Endometrial microvascular endothelial cells (primary cell): ENCODE data around the gene WNT3. TPM values are rescaled to one million over a fixed set of nuclear protein-coding genes. Genes with fewer than 3 reads are reported as not detected.
"Not testable (repeated sequence)": the region's sequence is repeated elsewhere in the genome, so short reads cannot be mapped to it uniquely, and the experiment has no call there.

ENCODE experiments used
- in situ Hi-C: cut with HindIII; loops from 2 replicates; pipeline ENCODE4 v1.10.0; 2017; ENCODE audit warnings: low sequenced_read_pairs, low pct_unique_long_range_greater_than_20kb; ENCODE audit errors: inconsistent ontology term
- total RNA-seq: library from RNA; depleted of rRNA; stranded (reverse); fragments of >200 nt; gene quantifications from one replicate; pipeline ENCODE4 v1.2.3, GENCODE V29; 2015; ENCODE audit errors: inconsistent ontology term

The WNT3 gene
- total RNA-seq, 1 donor from 2014 or later = 0.56 TPM

DNA sequence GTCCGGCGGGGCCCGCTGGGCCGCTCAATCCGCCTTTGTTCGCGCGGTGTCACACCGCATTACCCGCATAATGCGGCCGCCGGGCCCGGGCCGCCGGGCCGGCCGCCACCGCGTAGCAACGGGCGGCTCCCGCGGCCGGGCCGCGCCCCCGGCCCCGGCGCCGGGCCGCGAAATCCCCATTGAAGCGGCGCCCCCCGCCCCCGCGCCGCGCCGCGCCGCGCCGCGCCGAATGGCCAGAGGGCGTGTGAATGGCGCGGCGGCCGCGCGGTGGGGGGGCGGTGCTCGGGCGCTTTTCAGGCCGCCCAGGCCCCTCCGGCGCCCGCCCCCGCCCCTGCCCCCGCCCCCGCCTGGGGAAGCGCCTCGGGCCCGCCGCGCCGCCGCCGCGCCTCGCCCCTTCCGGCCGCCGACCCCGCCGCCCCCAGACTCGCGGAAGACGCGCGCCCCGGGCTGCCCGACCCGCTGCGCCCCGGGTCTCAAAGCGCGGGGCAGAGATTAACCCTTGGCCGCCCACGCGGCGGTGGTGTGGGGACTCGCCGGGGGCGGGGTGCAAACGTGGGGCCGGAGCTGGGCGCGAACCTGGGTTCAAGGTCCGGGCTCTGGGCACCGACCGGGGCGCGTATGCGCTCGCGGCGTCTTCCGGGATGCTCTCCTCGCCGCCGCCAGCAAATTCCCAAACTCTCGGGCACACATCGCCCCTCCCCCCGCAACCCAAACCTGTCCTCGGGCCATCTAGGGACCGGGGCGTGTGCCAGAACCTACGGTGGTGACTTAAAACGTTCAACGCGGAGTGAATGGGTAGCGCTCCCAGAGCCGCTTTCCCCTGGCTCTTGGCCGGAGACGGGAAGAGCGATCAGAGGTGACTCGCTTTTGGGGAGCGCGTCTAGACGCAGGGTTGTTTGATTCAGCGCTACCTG is 46.7 kb downstream of the WNT3 start:
- in situ Hi-C loops = no loop called here

DNA sequence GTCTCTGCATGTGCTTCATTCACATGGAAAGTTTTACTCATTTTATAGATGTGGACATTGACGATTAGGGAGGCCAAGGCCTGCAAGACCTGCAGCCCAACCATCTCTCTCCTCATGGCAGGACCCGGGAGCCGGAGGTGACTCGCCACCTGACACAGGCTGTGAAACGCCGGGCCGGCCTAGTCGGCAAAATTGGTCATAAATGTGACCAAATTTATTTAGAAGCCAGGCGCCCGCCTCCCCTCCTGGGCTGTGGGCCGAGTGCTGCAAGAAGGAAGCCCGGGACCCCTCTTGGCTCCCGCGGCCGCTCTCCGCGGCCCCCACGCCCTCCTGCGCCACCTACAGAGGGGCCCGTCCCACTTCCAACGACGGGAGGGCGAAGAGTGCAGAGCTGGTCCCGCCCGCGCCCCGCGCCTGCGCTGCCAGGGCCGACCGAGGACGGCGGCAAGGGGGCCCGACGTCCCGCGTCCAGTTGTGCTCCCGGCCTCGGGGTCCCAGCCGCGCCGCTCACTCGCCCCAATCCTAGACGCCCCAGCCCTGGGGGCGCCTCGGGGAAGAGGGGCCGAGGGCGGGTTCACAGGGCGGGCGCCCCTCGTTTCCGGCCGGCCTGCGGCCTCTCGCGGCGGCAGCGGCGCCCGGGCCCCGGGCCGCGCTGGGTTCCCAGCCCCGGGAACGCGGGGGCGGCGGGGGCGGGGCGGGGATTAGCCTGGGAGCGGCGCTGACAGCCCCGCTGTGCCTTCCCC is 47.5 kb downstream of the WNT3 start:
- in situ Hi-C loops = no loop called here

DNA sequence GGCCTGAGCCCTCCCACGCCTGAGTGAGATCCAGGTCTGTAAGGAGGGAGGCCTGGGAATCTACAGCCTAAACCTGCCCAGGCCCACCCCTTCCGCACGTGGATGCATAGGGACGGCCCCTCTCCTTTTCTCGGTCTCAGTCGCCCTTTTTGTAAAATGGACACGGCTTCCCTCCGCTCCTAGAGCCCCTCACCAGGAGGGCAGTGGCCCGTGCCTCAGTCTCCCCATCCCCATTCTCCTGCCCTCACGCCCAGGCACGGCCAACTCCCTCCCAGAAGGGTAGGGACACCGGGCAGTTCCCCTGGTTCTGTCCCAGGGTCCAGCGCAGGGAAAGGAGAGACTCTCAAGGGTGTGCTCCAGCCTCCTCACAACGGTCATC is 48.1 kb downstream of the WNT3 start:
- in situ Hi-C loops = no loop called here

DNA sequence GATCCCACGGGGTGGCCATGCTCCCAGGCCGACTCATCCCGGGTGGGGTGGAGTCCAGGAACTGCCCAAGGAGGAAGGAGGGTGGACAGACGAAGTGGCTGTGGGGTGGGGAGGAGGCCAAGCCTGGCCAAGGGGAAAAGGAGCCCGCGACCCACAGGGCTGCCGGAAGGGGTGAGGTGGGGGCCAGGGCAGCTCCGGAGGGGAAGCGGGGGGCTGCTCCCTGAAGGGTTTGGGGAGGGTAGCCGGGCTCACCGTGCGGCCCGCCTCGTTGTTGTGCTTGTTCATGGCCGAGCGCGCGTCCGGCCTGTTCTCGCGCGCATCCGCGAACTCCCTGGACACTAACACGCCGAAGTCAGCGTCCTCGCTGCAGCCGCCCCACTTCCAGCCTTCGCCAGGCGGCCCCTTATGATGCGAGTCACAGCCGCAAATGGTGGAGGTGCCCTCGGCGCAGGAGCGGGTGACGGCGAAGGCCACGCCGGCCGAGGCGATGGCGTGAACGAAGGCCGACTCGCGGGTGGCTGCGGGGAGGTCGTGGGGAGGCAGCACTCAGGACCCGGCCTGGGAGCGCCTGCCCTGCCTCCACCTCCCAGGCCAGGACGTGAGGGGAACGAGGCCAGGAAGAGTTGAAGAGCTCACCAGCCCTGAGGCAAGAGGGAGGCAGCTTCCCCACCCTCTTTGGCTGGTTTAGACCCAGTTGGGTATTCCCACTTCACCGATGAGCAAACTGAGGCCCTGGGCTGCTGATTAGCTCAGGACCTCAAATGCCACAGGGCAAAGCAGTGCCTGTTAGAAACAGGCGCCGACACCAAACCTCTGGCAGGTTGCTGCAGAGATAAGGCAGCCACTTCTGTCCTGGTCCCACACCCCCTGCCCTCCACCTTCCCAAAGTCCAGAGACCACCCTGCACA is 48.7 kb downstream of the WNT3 start:
- in situ Hi-C loops = no loop called here

DNA sequence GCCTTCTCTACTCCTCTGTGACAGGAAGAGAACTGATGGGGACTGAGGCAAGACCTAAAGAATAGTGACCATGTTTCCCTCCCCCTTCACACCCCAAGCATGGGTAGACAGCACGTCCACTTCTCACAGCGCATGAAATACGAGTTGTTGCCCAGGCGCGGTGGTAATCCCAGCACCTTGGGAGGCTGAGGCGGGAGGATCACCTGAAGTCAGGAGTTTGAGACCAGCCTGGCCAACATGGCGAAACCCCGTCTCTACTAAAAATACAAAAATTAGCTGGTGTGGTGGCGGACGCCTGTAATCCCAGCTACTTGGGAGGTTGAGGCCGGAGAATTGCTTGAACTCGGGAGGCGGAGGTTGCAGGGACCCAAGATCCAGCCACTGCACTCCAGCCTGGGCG is 49.6 kb downstream of the WNT3 start:
- in situ Hi-C loops = not testable (repeated sequence)

DNA sequence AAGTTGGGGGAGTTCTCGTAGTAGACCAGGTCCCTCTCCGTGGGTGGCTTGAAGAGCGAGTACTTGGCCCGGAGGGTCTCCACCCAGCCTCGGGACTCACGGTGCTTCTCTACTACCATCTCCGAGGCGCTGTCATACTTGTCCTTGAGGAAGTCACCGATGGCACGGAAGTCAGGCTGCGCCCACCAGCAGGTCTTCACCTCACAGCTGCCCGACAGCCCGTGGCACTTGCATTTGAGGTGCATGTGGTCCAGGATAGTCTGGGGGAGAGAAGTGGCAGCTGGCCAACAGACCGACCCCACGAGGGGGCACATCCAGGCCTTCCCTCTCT is 50.0 kb downstream of the WNT3 start:
- in situ Hi-C loops = no loop called here

DNA sequence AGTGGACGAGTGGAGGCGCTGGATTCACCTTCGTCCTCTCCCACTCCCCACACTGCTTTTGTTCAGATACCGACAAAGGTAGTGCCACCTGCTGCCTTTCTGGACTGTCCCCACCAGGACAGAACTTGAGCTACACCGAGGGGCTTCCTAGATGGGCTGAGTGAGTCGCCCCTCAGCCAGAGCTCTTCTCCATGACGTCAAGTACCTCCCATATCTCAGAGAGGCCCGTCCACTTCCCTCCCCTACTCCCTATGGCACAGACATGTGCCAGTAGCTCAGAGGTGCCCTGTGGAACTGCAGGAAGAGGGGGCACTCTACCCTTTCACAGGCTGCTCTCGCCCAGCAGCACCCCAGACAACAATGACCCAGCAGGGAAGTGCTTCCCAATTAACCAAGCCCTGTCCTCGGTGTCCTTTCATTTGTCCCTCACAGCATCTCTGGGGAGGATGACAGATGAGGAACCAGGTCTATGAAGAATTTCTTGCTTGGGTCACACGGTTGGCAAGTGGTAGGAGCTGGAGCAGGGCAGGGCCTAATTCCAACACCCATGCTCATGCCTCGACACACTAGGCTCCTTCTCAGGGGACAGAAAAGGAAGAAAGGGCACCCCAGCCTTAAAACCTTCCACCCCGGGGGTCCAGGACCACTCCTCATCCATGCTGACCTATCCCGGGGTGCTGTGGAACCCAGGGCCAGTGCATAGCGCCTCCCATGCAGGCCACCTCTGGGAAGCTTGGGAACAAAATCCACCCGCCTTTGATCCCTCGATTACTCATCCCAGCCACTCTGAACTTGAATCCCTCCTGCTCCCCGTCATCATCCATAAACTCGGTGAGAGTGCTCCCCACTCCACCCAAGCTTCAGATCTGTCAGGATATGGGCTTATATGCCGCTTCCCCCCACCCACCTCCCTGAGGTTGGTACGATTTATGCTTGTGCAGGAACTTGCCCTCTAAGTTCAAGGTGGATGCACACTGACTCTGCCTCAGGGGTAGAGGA is 51.7 kb downstream of the WNT3 start:
- in situ Hi-C loops = no loop called here

DNA sequence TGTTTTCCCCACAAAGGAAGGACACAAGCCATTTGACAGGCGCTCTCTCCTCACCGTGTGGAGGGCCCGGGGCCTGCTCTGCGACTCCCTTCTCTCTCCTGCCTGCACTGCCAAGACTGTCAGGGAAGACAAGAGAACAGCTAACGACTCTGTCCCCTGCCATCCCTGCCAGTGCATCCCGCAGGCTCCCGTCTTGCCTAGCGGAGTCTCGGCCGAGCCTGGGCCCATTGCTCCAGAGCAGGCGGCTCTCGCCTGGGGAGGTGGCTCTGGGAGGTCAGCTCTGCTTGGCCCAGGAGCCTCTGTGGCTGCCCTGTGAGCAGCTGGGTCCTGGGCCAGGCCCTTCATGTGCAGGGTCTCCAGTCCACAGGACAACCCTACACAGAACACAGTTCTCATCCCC is 53.0 kb downstream of the WNT3 start:
- in situ Hi-C loops = no loop called here

DNA sequence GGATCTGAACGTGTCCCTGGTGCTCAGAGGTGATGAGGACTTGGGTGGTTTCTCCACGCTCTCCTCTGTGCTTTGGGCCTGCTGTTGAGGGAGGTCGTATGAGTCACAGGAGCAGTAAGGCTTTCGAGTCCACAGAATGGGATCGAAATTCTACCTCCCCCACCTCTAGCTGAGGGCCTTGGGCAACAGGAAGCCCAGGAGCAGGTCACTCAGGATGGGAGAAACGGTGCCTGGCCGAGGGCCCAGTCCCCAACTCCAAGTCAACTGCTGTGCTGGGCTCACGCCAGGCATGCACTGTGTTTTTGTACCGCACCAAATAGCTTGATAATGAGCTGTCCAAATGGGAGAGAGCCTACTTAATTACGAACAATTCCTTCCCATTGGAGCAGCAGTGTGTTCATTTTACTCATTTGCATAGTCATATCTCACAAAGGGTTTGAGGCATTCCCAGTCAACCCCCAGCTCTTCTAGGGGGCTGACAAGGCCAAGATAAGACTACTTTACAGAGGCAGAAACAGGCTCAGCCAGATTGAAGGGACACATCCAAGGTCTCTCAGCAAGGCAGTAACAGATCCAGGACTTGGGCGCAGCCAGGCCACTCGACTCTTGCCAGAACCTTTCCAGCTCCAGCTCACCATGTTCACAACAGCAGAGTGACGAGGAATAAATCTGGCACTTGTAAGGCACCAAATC is 53.6 kb downstream of the WNT3 start:
- in situ Hi-C loops = no loop called here

DNA sequence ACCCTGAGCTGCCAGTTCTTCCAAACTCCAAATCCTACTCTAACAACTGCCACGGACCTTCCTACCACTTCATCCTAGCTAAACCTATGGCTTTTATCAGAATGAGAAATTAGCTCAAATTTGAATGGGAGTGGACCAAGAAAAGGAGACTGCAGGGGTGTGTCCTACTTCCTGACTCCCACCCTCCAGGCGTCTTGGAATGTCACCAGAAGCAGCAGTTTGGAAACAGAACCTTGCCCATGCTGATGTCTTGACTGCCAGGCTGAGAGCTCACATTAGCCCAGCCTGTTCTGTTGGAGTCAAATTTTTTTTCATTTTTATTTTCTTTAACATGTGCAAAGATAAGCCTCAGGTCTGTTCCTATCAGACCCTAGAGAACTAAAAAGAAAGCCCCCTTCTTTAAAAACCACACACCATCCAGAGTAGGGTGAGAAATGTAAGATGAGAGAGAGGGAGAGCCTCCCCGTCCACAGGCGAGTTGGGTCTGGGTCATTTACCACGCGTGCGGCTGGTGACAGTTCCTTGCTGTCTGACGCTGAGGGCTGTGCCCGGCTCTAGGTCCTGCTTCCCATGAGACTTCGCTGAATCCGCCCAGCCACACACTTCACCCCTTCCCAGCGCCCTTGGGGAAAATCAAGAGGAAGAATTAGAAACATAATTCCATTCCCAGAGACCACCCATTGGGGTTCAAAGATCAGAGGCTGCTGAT is 54.3 kb downstream of the WNT3 start:
- in situ Hi-C loops = no loop called here

DNA sequence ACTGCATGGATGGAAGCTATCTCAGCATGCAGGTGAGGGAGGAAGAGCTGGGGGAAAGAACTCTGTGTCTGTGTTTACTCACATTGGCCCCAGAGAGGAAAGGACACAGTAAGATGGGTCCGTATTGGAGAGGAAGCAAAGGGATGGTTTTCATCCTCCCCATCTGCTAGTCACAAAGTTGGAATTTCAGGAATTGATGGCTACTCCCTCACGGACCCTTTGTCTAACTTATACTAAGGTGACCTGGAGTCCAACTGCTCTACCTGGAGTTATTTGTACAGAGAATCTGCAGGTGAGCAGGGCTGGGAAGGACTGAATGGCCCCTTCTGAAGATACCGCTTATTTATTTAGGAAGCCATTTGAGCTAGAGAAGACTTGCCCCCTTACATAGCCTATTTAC is 55.1 kb downstream of the WNT3 start:
- in situ Hi-C loops = no loop called here

DNA sequence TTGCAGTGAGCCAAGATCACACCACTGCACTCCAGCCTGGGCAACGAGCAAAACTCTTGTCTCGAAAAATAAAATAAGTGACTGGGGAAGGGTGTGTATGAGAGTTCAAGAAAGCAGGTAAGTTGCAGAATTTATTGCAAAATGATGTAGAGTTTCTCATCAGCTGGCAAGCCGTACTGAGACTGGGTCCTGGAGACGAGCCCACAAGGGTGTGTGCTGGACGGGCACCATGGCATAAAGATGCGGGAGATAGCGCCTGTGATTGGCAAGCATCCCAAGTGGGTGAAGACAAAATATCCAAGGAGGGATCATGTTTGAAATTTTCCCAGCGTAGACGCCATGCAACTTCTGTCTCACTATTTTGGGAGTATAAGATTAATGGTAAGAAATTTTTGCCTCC is 59.4 kb downstream of the WNT3 start:
- in situ Hi-C loops = no loop called here

DNA sequence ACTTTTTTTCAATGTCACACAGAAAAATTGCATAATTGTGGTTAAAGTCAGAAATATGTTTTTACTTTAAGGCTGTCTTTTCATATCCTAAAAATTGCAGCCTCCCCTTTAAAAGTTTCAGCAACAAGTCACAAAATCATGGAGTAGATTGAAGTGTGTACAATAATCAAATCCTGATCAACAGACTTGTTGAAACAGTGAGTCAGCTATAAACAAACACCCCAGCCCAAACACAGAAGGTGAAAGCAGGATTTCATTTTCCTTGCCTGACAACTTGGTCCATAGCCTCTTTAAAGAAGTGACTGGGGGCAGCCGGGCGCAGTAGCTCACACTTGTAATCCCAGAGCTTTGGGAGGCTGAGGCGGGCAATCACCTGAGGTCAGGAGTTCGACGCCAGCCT is 59.9 kb downstream of the WNT3 start:
- in situ Hi-C loops = no loop called here

DNA sequence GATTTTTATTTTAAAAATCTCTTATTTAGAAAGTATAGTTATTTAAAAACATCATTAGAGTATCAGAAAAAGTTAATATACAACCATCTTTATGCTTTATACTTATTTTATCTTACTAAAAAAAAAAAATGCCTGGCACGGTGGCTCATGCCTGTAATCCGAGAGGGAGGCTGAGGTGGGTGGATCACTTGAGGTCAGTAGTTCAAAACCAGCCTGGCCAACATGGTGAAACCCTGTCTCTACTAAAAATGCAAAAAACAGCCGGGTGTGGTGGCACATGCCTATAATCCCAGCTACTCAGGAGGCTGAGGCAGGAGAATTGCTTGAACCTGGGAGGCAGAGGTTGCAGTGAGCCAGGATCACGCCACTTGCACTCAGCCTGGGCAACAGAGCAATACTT is 60.9 kb downstream of the WNT3 start:
- in situ Hi-C loops = not testable (repeated sequence)

DNA sequence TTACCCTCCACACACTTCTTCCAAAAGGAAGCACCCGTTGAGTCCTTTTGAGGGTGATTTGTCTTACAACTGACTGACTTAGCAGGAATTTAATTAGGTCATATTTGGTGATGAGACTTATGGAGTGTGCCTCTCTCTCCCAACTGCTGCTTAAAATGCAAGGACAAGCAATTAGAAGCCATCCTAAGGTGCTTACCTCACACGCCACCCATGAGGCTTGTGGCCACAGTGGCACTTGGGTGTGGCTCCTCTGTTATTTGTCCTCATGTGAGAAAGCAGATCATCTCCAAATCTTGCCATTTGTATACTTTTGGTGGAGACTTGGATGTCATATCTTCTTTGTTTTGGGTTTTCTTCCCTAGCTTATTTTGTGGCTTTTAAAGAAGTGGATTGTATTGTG is 61.6 kb downstream of the WNT3 start:
- in situ Hi-C loops = no loop called here

DNA sequence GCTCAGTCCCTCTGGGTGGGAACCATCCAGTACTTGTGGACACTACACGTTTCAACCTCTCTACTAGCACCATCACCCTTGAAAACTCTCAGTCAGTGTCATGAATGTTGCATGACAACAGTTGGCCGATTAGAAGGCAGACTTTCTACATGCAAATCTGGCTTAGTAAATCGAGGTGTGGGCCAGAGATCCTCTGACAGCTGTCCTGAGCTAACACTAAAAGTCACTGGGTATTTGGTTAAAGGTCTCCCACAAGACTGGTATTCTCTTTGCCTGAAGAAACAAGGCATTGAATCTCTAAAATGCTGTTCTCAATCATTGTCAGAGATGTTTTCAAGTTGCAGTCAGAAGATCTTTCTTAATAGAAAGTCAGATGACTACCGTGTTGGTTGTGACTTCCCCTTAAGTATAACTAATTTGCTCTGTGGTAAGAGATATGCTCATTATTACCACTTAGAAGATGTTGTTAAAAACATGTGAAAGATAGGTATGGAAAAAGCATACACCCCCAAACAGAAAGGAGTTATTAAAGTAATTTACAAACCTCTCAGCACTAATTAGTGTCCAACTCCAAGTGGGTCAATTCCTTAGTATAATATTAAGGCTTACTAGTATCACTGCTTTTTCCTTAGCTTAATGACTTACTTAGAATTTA is 62.3 kb downstream of the WNT3 start:
- in situ Hi-C loops = no loop called here

DNA sequence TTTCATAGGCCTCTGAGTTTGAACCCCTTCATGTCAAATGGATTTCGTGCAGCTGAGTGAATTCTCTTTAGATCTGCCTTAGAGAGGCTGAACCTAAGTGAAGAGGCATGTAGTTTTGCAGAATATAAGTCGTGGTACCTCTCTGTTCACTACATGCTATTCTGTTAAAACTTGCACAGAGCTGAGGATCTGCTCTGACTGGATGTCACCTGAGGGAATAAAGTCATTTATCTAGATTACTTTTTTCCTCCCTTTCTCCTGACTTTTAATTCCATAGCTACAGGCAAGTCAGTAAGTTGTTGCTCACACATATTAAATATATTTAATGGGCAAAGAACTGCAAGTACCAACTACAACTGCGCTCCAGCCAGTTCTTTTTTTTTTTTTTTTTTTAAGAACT is 64.7 kb downstream of the WNT3 start:
- in situ Hi-C loops = no loop called here
